Measurements from ENCODE around the gene ITGBL1.

DNA sequence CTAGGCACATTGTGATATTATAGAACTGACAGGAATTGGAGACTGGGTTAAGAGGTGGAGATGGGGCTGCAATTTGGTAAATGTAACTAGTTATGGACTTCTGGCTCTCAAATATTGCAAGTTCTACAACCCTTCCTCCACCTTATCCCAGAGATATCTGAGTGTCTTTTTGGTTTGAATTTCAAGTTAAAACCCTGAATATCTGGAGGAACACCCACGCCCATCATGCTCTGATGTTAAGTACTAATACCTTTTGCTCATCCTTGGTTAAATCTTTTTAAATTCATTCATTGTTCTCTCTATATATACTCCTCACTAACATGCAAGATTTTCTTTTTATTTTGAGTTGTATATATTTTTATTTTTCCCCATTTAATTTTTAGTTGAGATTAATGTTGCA lies 28.9 kb downstream of the ITGBL1 start:
- TF ChIP-seq CTCF (IDR thresholded peaks at IDR 0.05; ENCODE audit: extremely low read depth in 1 of 2, insufficient read depth in 1 of 2, low read depth in 1 of 2, low read length in 2 of 2), result no peak
- TF ChIP-seq EZH2 (IDR thresholded peaks at IDR 0.05; ENCODE audit: borderline replicate concordance, low read depth, low read length, severe bottlenecking), result no peak
- no peak for TF ChIP-seq POLR2A (IDR thresholded peaks at IDR 0.05; ENCODE audit: low read depth, low read length)

Data from endothelial cell of umbilical vein (primary cell).